ENCODE data around the gene SH3RF3.

Gene SH3RF3

GRCh38 chr2:109133746-109134145 lies 4.7 kb downstream of the SH3RF3 start:
- Histone ChIP-seq H3K27ac (replicated peaks; ENCODE audit: low read length) (no peak overlapping the region), H3K18ac (ENCODE audit: low read length) (no peak overlapping the region), H3K9me3 (replicated peaks in 1 of 2; ENCODE audit: control insufficient read depth in 2 of 2, insufficient read depth in 1 of 2, low read depth in 1 of 2, low read length in 2 of 2) (no peaks in the 10 kb centered on the region), H2AFZ (ENCODE audit: low read length) (no peak overlapping the region), H2BK12ac (ENCODE audit: low read length) (no peak overlapping the region), H3K23ac (ENCODE audit: low read depth, low read length, poor library complexity) (no peak overlapping the region), H2BK15ac (ENCODE audit: low read length) (no peak overlapping the region), H2BK120ac (ENCODE audit: low read depth, low read length) (no peak overlapping the region), H4K91ac (ENCODE audit: low read depth, low read length, poor library complexity) (no peak overlapping the region), H3K4ac (ENCODE audit: low read length) (no peak overlapping the region), H3K36me3 (replicated peaks in 1 of 2; ENCODE audit: control insufficient read depth in 2 of 2, insufficient read depth in 2 of 2, low read length in 2 of 2) (no peaks in the 10 kb centered on the region), H3K4me3 (ENCODE audit: low read length in 2 of 2) (no peak overlapping the region), H3K79me1 (ENCODE audit: low read depth, low read length) (no peaks in the 10 kb centered on the region), H2BK5ac (ENCODE audit: low read length) (no peak overlapping the region), H4K8ac (ENCODE audit: low read depth, low read length) (no peak overlapping the region), H3K27me3 (ENCODE audit: control insufficient read depth in 3 of 3, insufficient read depth in 3 of 3, low read depth in 1 of 3, low read length in 3 of 3) (peaks cover 21 to 43% (median 39%) of the 10 kb centered on the region in 3 experiments), H3K4me2 (ENCODE audit: insufficient read depth, low read length, poor library complexity, severe bottlenecking) (no peak overlapping the region), H3K4me1 (ENCODE audit: control insufficient read depth in 2 of 2, insufficient read depth in 1 of 2, low read depth in 1 of 2, low read length in 2 of 2) (peaks cover 13 to 17% of the 10 kb centered on the region in 2 donors), H3K9ac (ENCODE audit: low read depth, low read length, poor library complexity) (no peak overlapping the region), H2AK5ac (ENCODE audit: low read depth, low read length) (no peak overlapping the region), H3K14ac (ENCODE audit: low read length) (no peak overlapping the region)
- DNase-seq (ENCODE audit: low spot score) = no peak
- no CpG with 5 or more reads among the region's 3 CpGs for WGBS, 2 donors (ENCODE audit: extremely low coverage in 2 of 2, insufficient read length in 2 of 2, insufficient replicate concordance in 1 of 2)

GRCh38 chr2:109134741-109135358 lies 5.8 kb downstream of the SH3RF3 start:
- no peak overlapping the region for H3K23ac ChIP-seq (ENCODE audit: low read depth, low read length, poor library complexity)
- H3K36me3 ChIP-seq (replicated peaks in 1 of 2; ENCODE audit: control insufficient read depth in 2 of 2, insufficient read depth in 2 of 2, low read length in 2 of 2) = no peaks in the 10 kb centered on the region
- no peak for DNase-seq (ENCODE audit: low spot score)
- no peak overlapping the region for H2BK12ac ChIP-seq (ENCODE audit: low read length)
- no peak overlapping the region for H3K4ac ChIP-seq (ENCODE audit: low read length)
- peak overlapping the region; percentile 24 for H3K18ac ChIP-seq (ENCODE audit: low read length)
- no peak overlapping the region for H2BK5ac ChIP-seq (ENCODE audit: low read length)
- no peak overlapping the region for H4K91ac ChIP-seq (ENCODE audit: low read depth, low read length, poor library complexity)
- no peak overlapping the region for H2BK15ac ChIP-seq (ENCODE audit: low read length)
- H2AFZ ChIP-seq (ENCODE audit: low read length) = no peak overlapping the region
- no peak overlapping the region for H3K4me3 ChIP-seq (ENCODE audit: low read length in 2 of 2)
- no CpG with 5 or more reads among the region's 8 CpGs for WGBS, 2 donors (ENCODE audit: extremely low coverage in 2 of 2, insufficient read length in 2 of 2, insufficient replicate concordance in 1 of 2)
- H3K14ac ChIP-seq (ENCODE audit: low read length) = no peak overlapping the region
- no peaks in the 10 kb centered on the region for H3K79me1 ChIP-seq (ENCODE audit: low read depth, low read length)
- no peak overlapping the region for H3K4me2 ChIP-seq (ENCODE audit: insufficient read depth, low read length, poor library complexity, severe bottlenecking)
- no peak overlapping the region for H3K9ac ChIP-seq (ENCODE audit: low read depth, low read length, poor library complexity)
- peaks cover 9 to 11% of the 10 kb centered on the region in 2 donors for H3K4me1 ChIP-seq (ENCODE audit: control insufficient read depth in 2 of 2, insufficient read depth in 1 of 2, low read depth in 1 of 2, low read length in 2 of 2)
- H4K8ac ChIP-seq (ENCODE audit: low read depth, low read length) = no peak overlapping the region
- H3K27me3 ChIP-seq (ENCODE audit: control insufficient read depth in 3 of 3, insufficient read depth in 3 of 3, low read depth in 1 of 3, low read length in 3 of 3) = peaks cover 10 to 32% (median 28%) of the 10 kb centered on the region in 3 experiments
- no peak overlapping the region for H2AK5ac ChIP-seq (ENCODE audit: low read depth, low read length)
- no peak overlapping the region for H2BK120ac ChIP-seq (ENCODE audit: low read depth, low read length)
- no peaks in the 10 kb centered on the region for H3K9me3 ChIP-seq (replicated peaks in 1 of 2; ENCODE audit: control insufficient read depth in 2 of 2, insufficient read depth in 1 of 2, low read depth in 1 of 2, low read length in 2 of 2)
- no peak overlapping the region for H3K27ac ChIP-seq (replicated peaks; ENCODE audit: low read length)

GRCh38 chr2:109135359-109136197 lies 6.6 kb downstream of the SH3RF3 start:
- DNase-seq (ENCODE audit: low spot score) = peak; percentile 48
- H3K4me2 ChIP-seq (ENCODE audit: insufficient read depth, low read length, poor library complexity, severe bottlenecking) = no peak overlapping the region
- no peak overlapping the region for H3K23ac ChIP-seq (ENCODE audit: low read depth, low read length, poor library complexity)
- H2BK12ac ChIP-seq (ENCODE audit: low read length) = no peak overlapping the region
- no peak overlapping the region for H3K4me3 ChIP-seq (ENCODE audit: low read length in 2 of 2)
- H4K8ac ChIP-seq (ENCODE audit: low read depth, low read length) = no peak overlapping the region
- peaks cover 8 to 9% of the 10 kb centered on the region in 2 donors for H3K4me1 ChIP-seq (ENCODE audit: control insufficient read depth in 2 of 2, insufficient read depth in 1 of 2, low read depth in 1 of 2, low read length in 2 of 2)
- H2BK120ac ChIP-seq (ENCODE audit: low read depth, low read length) = no peak overlapping the region
- no peak overlapping the region for H2AK5ac ChIP-seq (ENCODE audit: low read depth, low read length)
- H3K9ac ChIP-seq (ENCODE audit: low read depth, low read length, poor library complexity) = no peak overlapping the region
- no peaks in the 10 kb centered on the region for H3K36me3 ChIP-seq (replicated peaks in 1 of 2; ENCODE audit: control insufficient read depth in 2 of 2, insufficient read depth in 2 of 2, low read length in 2 of 2)
- H2AFZ ChIP-seq (ENCODE audit: low read length) = no peak overlapping the region
- H2BK5ac ChIP-seq (ENCODE audit: low read length) = no peak overlapping the region
- H3K18ac ChIP-seq (ENCODE audit: low read length) = peak overlapping the region; percentile 24
- no peaks in the 10 kb centered on the region for H3K79me1 ChIP-seq (ENCODE audit: low read depth, low read length)
- no peaks in the 10 kb centered on the region for H3K9me3 ChIP-seq (replicated peaks in 1 of 2; ENCODE audit: control insufficient read depth in 2 of 2, insufficient read depth in 1 of 2, low read depth in 1 of 2, low read length in 2 of 2)
- no CpG with 5 or more reads among the region's 17 CpGs for WGBS, 2 donors (ENCODE audit: extremely low coverage in 2 of 2, insufficient read length in 2 of 2, insufficient replicate concordance in 1 of 2)
- H4K91ac ChIP-seq (ENCODE audit: low read depth, low read length, poor library complexity) = no peak overlapping the region
- no peak overlapping the region for H3K14ac ChIP-seq (ENCODE audit: low read length)
- peaks cover 3 to 24% (median 21%) of the 10 kb centered on the region in 3 experiments for H3K27me3 ChIP-seq (ENCODE audit: control insufficient read depth in 3 of 3, insufficient read depth in 3 of 3, low read depth in 1 of 3, low read length in 3 of 3)
- no peak overlapping the region for H3K27ac ChIP-seq (replicated peaks; ENCODE audit: low read length)
- no peak overlapping the region for H2BK15ac ChIP-seq (ENCODE audit: low read length)
- no peak overlapping the region for H3K4ac ChIP-seq (ENCODE audit: low read length)

- Histone ChIP-seq H2BK5ac (ENCODE audit: low read length) (no peak overlapping the region), H4K91ac (ENCODE audit: low read depth, low read length, poor library complexity) (no peak overlapping the region), H4K8ac (ENCODE audit: low read depth, low read length) (no peak overlapping the region), H2AFZ (ENCODE audit: low read length) (no peak overlapping the region), H3K14ac (ENCODE audit: low read length) (no peak overlapping the region), H2BK120ac (ENCODE audit: low read depth, low read length) (no peak overlapping the region), H3K79me1 (ENCODE audit: low read depth, low read length) (no peaks in the 10 kb centered on the region), H3K4me2 (ENCODE audit: insufficient read depth, low read length, poor library complexity, severe bottlenecking) (no peak overlapping the region), H2BK15ac (ENCODE audit: low read length) (no peak overlapping the region), H2AK5ac (ENCODE audit: low read depth, low read length) (no peak overlapping the region), H3K9me3 (replicated peaks in 1 of 2; ENCODE audit: control insufficient read depth in 2 of 2, insufficient read depth in 1 of 2, low read depth in 1 of 2, low read length in 2 of 2) (no peaks in the 10 kb centered on the region), H2BK12ac (ENCODE audit: low read length) (no peak overlapping the region), H3K27me3 (ENCODE audit: control insufficient read depth in 3 of 3, insufficient read depth in 3 of 3, low read depth in 1 of 3, low read length in 3 of 3) (peaks cover 0 to 15% (median 12%) of the 10 kb centered on the region in 3 experiments), H3K18ac (ENCODE audit: low read length) (no peak overlapping the region), H3K23ac (ENCODE audit: low read depth, low read length, poor library complexity) (no peak overlapping the region), H3K9ac (ENCODE audit: low read depth, low read length, poor library complexity) (no peak overlapping the region), H3K4ac (ENCODE audit: low read length) (no peak overlapping the region), H3K4me3 (ENCODE audit: low read length in 2 of 2) (no peak overlapping the region), H3K36me3 (replicated peaks in 1 of 2; ENCODE audit: control insufficient read depth in 2 of 2, insufficient read depth in 2 of 2, low read length in 2 of 2) (no peaks in the 10 kb centered on the region), H3K4me1 (ENCODE audit: control insufficient read depth in 2 of 2, insufficient read depth in 1 of 2, low read depth in 1 of 2, low read length in 2 of 2) (peaks cover 8 to 9% of the 10 kb centered on the region in 2 donors), H3K27ac (replicated peaks; ENCODE audit: low read length) (no peak overlapping the region)
- no CpG with 5 or more reads among the region's 7 CpGs for WGBS, 2 donors (ENCODE audit: extremely low coverage in 2 of 2, insufficient read length in 2 of 2, insufficient replicate concordance in 1 of 2)
- no peak for DNase-seq (ENCODE audit: low spot score)
Observed at GRCh38 chr2:109136542-109136941, 7.5 kb downstream of the SH3RF3 start.
